Measurements from ENCODE around the gene SAP30BP.

SAP30BP gene

DNA sequence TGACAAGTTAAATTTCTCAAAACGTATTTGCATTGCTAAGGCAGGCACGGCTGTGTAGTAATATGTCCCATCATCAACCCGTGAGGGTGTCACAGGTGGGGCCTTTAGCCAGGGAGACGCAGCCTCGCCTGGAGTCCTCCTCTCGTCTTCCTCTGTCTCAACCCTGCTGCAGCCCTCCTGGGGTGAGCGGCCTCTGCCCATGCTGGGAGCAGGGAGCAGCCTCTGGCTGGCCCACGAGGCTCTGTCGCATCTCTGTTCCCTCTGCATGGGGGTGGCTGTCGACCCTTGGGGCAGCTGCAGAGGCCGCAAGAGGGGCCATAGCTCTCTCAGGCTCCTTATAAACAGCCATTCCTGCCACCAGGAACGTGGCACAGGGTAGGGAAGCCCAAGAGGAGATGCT, 34.7 kb upstream of the SAP30BP start:
- TF ChIP-seq POLR2A (IDR thresholded peaks at IDR 0.05; ENCODE audit: extremely low read depth, insufficient read length), result no peak
- TF ChIP-seq CTCF (IDR thresholded peaks at IDR 0.05; ENCODE audit: low read depth, low read length), result no peak
- no peak for TF ChIP-seq MYC (IDR thresholded peaks at IDR 0.05; ENCODE audit: low read depth, low read length)
- no peak for TF ChIP-seq MAX (IDR thresholded peaks at IDR 0.05; ENCODE audit: low read depth, low read length)
- no peak overlapping the region for H3K4me3 ChIP-seq (ENCODE audit: low read depth, low read length)
- DNase-seq (ENCODE audit: low read depth), result no peak

- TF ChIP-seq POLR2A (IDR thresholded peaks at IDR 0.05; ENCODE audit: extremely low read depth, insufficient read length) (no peak), MAX (IDR thresholded peaks at IDR 0.05; ENCODE audit: low read depth, low read length) (peak; percentile 12; the same call in 1 of the 2 replicates), MYC (IDR thresholded peaks at IDR 0.05; ENCODE audit: low read depth, low read length) (peak; percentile 49), CTCF (IDR thresholded peaks at IDR 0.05; ENCODE audit: low read depth, low read length) (peak; percentile 91)
Observed at GRCh38 chr17:75632863-75633485, 34.2 kb upstream of the SAP30BP start, which contains the start of gene SMIM5. SMIM5 (plus strand) TSS chr17:75633434; CDS start chr17:75640202, 6,768 bp downstream.

DNA sequence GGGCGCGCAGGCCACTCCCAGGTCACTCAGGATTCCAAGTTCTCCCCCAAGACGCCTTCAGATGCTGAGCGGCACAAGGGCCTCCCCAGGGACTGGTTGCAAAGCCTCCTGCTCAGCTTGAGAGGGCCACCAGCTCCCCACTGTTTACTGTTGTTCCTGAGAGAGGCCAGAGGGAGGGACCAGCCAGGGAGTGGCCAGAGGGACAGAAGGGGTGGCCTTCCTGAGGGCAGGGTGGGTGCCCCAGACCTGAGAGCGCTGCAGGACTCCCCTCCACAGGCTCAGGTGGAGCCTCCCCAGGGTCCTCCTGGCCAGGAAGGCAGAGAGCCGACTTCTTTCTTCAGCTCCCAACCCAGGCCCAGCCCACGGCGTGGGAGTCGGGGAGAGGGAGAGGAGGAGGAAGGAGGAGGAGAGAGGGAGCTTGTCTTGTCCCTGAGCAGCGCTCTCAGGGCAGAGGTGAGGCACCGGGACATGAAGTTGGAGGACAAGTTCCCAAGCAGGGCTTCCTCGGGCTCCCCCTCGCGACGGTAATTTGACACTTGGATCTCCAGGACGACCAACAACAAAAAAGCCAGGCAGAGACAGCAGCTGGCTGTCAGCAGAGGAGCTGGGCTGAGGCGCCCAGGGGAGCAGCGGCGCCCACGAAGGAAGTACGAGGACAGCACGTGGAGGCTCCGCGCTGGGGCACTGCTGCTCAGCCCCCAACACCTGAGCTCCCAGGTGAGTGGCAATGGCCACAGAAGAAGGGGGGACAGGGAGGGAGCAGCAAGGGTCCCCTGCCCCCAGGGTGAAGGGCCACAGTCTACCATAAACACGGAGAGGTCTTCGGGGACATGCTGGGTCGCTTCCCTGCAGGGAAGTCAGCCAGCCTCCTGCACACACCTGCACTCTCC, 33.4 kb upstream of the SAP30BP start:
- TF ChIP-seq POLR2A (IDR thresholded peaks at IDR 0.05; ENCODE audit: extremely low read depth, insufficient read length), result no peak
- TF ChIP-seq CTCF (IDR thresholded peaks at IDR 0.05; ENCODE audit: low read depth, low read length), result peak; percentile 55
- TF ChIP-seq MAX (IDR thresholded peaks at IDR 0.05; ENCODE audit: low read depth, low read length), result peak; percentile 88
- TF ChIP-seq MYC (IDR thresholded peaks at IDR 0.05; ENCODE audit: low read depth, low read length), result 0 out of 2 replicates have a peak, but pooled peaks have one; percentile 27
- no peak overlapping the region for H3K4me3 ChIP-seq (ENCODE audit: low read depth, low read length)
- DNase-seq (ENCODE audit: low read depth), result peak; percentile 89

More at GRCh38 chr17:75632863-75633485, 34.2 kb upstream of the SAP30BP start, which contains the start of gene SMIM5:
- H3K4me3 ChIP-seq (ENCODE audit: low read depth, low read length), result no peak within 1 kb of the TSS
- peak; percentile 86 for DNase-seq (ENCODE audit: low read depth)

DNA sequence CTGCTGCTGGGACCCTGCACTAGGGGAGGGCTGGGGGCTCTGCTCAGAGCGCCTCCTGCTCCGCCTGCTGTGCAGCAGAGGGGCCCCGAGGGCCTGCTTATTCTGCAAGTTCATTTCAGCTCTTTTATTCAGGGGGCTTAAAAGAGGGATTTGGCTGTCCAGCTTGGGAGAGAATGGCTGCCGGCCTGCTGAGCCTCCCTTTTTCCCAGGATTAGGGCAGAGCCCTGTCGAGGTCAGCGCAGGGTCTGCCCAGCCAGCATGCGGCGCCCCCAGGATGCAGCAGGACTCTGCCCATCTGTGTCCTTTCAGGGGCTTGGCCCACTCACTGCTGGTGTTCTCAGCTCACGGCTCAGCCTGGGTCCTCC, 32.8 kb upstream of the SAP30BP start:
- no peak for DNase-seq (ENCODE audit: low read depth)
- TF ChIP-seq MAX (IDR thresholded peaks at IDR 0.05; ENCODE audit: low read depth, low read length) (no peak), MYC (IDR thresholded peaks at IDR 0.05; ENCODE audit: low read depth, low read length) (no peak), CTCF (IDR thresholded peaks at IDR 0.05; ENCODE audit: low read depth, low read length) (no peak), POLR2A (IDR thresholded peaks at IDR 0.05; ENCODE audit: extremely low read depth, insufficient read length) (no peak)
- no peak overlapping the region for H3K4me3 ChIP-seq (ENCODE audit: low read depth, low read length)

DNA sequence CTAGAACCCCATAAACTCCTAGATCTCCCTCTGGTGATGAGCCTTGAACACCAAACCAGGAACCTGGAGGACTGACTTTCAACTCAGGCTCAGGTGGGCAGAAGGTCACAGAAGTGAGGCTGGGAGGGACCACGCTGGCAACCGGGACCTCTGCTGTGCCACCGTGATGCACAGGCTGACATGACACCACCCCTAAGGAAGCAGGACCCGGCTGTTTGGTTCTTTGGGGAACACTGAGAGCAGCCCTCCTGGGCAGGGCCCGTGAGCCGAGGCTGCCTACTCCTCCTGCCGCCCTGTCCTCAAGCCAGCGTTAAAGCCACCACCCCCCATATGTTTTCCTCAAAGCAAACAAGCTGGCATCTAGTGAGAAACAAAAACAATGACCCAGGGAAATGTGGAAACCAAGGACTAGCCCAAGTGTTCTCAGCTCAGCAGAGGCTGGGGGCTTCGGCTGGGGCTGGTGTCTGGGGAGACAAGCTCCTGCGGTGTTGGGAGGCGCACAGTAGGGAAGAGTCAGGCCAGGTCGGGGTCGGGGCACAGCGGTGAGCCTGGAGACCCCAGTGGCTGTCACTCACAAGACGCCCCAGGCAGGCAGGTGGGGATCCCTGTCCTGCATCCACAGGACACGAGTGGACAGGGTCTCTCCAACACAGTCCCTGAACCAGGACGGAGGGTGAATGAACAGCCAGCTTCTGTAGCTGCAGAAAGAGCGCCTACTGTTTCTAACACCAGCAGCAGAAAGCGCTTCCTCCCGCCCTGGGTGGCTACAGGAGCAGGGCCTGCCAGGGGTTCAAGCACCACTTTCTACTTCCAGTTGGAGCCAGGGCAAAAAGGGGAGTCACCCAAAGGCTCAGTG, 32.2 kb upstream of the SAP30BP start:
- no peak overlapping the region for H3K4me3 ChIP-seq (ENCODE audit: low read depth, low read length)
- no peak for TF ChIP-seq MYC (IDR thresholded peaks at IDR 0.05; ENCODE audit: low read depth, low read length)
- no peak for TF ChIP-seq CTCF (IDR thresholded peaks at IDR 0.05; ENCODE audit: low read depth, low read length)
- no peak for TF ChIP-seq MAX (IDR thresholded peaks at IDR 0.05; ENCODE audit: low read depth, low read length)
- TF ChIP-seq POLR2A (IDR thresholded peaks at IDR 0.05; ENCODE audit: extremely low read depth, insufficient read length), result no peak
- no peak for DNase-seq (ENCODE audit: low read depth)

Measured in NB4 (cell line).